Left hindlimb (tissue), 1 donor: ENCODE measurements around the gene PRKAG2.
"Not testable (repeated sequence)": the region's sequence is repeated elsewhere in the genome, so short reads cannot be mapped to it uniquely, and the experiment has no call there.

Experiments
- DNase-seq: peaks from one replicate; pipeline ENCODE4 v3.0.0-alpha.2; 2018

PRKAG2 gene

DNA sequence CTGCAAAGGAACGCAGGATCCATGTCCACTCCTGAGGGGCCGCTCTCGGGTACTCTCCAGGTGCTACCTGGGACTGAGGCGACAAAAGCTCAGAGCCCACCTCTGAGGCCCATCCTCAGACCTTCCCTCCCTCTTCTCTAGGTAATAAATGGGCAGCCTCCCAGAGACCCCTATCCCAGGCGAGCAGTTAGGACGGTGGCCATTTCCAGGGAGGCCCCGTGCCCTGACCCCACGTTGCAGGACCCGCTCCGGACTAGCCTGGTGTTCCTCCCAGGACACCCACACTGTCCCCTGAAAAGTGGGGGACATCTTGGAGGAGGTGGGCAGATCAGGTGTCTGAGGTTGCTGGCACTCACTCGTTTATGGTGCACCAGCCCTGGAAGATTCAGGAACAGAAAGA, 44.3 kb downstream of the PRKAG2 start:
- DNase-seq = no peak

- no peak for DNase-seq
Observed at GRCh38 chr7:151832138-151832537, 44.8 kb downstream of the PRKAG2 start.

- no peak for DNase-seq
Observed at GRCh38 chr7:151831606-151832005, 45.3 kb downstream of the PRKAG2 start.

GRCh38 chr7:151830121-151830830, 46.6 kb downstream of the PRKAG2 start:
- no peak for DNase-seq

- no peak for DNase-seq
Observed at GRCh38 chr7:151829707-151830106, 47.2 kb downstream of the PRKAG2 start.

DNA sequence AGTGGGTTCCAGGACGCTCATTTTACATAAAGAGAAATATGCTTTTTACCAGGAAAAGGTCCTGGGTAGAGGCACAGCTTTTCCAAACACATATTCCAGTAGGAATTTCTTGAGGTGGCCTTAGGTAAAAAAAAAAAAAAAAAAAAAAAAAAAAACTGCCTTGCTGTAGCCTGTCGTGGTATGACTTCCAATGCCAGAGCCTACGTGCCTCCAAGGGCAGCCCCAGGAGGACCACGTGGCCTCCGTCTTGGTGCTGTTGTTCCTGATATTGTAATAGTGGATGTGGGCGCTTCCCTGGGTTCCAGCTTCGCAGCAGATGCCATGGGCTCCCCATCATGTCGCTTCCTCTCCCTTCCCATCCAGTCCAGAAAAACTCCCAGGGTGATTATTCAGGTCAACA, 49.3 kb downstream of the PRKAG2 start:
- DNase-seq = no peak

DNA sequence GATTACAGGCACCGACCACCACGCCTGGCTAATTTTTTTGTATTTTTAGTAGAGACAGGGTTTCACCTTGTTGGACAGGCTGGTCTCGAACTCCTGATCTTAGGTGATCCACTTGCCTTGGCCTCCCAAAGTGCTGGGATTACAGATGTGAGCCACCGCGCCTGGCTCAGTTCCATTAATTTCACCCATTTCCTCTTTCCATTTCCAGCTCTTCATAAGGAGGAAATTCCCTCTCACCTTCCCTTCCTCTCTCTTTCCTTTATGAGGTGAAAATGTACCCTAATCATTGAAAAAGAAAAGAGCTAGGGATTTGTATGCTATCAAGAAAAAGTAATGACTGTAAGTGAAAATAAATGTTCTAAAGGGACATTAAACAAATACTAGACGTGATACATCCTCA, 50.6 kb downstream of the PRKAG2 start:
- DNase-seq = not testable (repeated sequence)

DNA sequence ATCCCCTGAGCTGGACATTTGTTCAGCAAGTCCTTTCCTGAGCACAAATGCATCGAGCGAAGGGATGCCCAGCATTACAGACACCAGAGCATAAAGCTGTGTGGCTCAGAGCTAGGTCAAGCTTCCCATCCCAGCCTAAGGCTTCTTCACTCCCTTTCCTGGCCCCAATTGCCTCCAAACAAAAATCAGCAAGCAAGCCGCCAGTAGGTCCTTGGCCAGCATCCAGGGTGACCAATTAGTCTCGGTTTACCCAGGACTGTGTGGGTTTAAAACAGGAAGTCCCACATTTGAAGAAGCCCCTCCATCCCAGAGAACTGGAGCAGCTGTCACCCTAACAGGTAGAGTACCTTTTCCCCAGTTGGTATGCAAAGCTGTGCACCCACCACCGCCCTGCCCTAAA, 51.2 kb downstream of the PRKAG2 start:
- no peak for DNase-seq

- no peak for DNase-seq
Observed at GRCh38 chr7:151824373-151824933, 52.5 kb downstream of the PRKAG2 start.

DNA sequence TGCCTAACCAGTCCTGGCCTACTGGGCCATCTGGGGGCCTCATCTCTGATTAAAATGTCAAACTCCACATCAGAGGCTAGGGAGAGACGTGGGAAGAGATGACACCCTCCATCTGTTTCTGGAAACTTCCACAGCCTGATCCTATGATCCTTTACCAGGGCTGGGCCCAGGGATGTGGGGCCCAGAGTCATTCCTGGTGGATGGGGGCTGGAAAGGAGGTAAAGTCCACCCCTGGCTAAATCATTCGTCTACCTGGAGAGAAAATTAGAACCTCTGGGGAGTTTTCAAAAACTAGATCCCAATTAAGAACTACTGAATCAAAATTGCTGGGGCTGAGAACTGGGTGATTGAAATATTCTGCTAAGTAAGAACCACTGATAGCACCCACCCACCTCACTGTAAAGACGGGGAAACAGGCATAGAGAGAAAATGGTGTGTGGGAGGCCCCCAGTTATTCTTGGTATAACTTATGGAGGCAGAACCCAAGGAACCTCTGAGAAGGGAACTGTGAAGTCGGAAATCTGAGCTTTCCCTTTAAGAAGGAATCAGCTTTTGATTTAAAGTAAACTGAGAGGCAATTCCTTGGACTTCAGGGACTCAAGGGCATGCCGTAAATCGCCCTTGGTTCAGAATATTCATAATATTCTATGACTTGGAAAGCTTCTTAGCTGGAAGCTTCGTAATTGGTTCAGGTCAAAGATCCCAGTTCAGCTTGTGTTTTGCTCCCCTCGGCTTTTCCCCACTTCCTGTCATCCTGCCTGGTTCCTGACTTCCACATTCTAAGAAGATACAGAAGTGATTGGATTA, 53.1 kb downstream of the PRKAG2 start:
- DNase-seq = no peak

DNA sequence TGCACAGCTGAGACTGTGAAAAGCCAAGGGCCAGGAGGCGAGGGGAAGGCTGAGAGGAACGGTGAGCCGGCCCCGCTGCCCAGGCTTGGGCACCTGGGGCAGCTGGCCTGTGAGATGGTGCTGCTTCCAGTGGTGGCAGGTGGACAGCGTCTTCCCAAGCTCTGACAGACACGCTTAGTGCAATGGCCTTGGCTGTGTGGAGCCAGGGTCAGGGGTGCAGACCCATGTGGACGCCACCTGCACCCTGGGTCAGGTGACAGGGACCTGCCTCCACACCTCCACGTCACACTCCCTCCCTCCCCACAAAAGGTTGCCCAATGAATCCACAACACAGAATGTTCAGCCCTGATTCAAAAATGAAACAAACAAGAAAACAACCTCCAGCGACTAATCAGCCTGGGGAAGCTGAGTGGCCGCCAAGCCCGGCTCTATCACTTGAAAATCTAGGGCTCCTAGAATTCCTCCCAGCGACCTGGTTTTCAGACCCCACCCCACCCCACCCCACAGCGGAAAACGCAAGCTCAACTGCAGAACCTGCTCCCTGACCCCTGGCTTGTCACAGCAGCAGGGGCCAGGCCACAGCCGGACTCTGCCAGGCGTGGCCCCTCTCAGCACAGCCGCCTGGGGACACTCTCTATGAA, 54.3 kb downstream of the PRKAG2 start:
- no peak for DNase-seq

DNA sequence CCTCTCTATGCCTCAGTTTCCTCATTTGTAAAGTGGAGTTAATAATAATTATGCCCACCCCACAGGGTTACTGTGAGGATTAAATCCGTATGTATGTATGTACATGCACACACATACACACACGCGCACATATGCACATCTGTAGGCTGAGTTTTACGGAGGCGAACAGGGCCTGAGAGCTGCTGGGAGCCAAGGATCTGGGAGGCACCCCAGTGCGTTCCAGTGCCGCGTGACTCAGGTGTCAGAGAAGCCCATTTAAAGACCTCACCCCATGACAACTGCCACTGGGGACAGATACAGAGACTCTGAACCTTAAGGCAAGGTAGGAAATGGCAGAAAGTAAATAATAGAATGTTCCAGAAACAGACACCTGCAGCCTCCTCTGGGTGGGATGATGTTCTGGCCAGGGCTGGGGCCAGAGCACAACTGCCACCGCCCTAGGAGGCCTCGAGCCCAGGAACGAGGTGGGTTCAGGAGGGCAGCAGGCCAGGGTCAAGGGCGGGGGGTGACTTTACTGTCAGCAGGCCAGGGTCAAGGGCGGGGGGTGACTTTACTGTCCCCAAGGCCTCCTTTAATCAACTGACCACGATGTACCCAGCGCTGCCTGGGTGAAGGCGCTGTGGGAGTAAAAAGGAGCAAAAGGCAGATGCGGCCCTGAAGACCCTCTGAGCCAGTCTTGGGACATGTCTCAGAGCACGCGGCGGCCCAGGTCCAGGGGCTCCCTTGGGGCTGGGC, 54.9 kb downstream of the PRKAG2 start:
- no peak for DNase-seq

DNA sequence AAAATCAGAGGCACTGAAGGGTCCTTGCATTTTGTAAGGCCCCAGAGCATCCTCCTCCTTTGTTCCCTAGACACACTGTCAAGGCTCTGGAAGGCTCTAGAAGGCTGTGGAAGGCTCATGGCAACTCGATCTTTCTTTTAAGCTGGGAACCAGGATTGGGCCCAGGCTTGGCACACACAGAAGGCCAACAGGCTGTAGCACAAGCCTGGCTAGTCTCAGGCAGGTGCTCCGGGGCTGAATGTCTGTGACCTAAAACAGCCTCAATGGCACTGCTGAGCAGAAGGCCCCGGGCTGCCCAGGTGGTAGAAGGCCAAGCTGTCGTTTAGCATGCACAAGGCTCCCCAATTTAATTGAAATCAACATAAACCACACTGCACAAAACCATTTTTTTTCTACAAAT, 55.7 kb downstream of the PRKAG2 start:
- DNase-seq = no peak

GRCh38 chr7:151820491-151821105, 56.3 kb downstream of the PRKAG2 start:
- DNase-seq = no peak

DNA sequence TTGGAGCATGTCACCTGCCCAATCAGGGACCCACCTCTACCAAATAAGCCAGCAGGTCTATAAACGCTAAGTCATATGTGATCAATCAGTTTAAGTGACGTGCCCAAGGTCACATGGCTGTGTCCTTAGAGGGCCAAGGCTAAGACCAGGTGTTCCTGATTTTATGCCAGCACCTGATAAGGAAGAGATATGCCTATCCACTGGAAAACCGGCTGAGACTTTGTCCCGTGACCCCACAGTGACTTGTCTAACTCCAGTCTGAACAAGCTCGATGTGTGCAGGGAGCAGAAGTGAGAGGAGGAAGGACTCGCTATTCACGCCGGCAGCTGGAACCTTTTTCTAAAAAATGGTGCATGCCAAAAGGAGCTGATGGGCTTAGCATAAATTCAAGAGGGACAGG, 57.0 kb downstream of the PRKAG2 start:
- DNase-seq = no peak

GRCh38 chr7:151818674-151819519, 58.0 kb downstream of the PRKAG2 start:
- DNase-seq = no peak

DNA sequence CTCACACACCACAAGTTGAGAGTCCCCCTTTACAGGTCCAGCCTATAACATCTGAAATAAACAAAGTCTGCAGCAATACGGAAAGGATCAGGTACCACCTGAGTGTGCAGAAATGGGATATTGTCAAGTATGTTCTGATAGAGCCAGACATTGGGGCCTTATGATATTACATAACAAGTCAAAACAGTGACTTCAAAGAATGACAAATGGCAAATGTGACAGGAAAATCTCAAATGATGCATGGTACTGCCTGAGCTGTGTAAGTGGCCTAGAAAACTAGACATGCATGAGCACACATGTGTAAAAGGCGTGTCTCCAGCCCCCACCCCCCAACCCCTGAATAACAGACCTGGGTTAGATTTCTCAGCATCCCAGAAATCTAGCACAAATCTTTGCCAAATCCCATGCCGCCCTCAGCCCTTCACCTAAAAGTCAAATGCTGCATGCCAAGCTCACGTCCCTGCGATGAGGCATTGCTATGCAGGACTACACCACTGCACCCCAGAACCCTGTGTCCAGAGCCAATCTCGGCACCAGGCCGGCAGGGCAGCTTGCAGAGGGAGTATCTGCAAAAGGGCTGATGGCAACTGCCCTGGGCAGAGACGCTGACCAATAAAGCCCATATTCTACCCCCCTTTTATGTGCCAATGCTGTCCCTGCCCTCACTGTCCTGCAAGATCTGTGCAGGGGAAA, 58.8 kb downstream of the PRKAG2 start:
- no peak for DNase-seq

DNA sequence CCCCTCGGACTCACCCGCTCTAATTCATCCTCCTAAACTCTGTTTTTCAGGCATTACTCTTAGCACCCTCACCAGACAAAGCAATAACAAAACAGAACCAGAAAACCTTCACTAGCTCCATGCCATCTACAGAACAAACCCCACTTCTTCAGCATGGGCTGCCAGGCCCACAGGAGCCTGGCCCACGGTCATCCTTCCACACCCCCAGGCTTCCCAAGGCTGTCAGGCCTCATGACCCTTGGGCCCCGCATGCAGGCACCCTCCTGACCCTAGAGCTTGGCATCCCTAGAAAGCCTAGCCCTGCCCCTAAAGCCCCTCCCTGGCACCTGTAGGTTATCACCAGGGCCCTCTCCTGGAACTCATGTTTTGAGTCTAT, 59.6 kb downstream of the PRKAG2 start:
- no peak for DNase-seq

DNA sequence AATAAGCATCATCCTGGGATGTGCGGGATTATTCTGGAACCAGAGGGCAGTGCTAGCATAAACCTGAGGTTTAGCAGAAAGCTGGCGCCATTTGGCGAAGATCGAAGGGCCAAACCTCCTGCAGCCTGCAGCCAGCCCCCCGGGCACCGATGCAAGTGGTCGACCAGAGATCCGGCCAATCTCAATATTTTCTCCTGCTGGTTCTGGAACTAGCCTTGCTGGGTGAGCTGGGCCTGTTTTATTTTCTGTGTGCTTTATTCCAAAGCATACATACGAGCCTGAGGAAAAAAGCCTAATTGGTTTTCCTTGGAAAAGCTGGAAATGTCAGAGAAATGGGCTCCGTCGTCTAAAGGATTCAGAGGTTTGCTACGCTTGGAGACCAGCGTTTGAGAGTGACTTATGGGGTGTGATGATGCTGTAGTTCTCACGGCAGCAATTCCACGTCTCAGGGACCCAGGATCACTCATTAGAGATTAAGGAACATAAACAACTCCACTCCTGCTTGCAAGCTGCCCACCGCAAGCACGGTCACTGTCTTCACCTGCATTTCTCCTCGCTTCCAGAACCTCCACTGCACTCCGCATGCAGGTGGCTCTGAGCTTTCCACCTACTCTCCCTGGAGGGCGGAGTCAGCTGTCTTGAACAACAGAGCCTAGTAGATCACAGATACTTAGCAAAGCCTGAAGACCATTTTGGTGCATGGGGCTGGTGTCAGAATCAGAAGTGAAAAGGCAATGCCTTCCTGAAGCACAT, 60.2 kb downstream of the PRKAG2 start:
- no peak for DNase-seq

DNA sequence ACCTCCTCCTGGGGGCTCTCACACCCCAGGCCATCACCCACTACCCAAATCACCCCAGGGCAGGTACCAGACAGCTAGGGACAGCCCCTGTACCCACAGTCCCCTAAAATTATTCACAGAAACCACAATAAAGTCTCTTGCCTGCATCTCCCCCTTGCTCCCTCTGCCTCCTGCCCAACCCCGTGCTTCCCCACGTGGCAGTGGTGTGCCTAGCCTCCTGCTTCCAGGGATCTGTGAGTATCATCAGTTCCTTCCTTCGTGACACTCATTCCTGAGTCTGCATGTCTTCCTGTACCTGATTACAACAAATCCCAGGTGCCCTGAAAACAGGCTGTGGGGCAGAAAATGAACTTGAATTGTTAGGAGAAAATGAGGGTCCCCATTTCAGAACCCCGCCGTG, 61.5 kb downstream of the PRKAG2 start:
- DNase-seq = no peak
